IMR-90 (cell line): ENCODE measurements around the gene SIAH2. TPM values are rescaled to one million over a fixed set of nuclear protein-coding genes. Genes with fewer than 3 reads are reported as not detected.

ENCODE experiments used
- ATAC-seq: fragments of 200-7000 bp; cut with Tn5 transposase; 2 replicates; pipeline ENCODE4 v1.9.1; 2020; ENCODE audit warnings: low read depth, mild to moderate bottlenecking, moderate library complexity
- BruUV-seq: library from RNA; stranded (reverse); fragments of 400-500 nt; replicated peaks from 2 replicates; lab custom pipeline; 2021; lab: Mats Ljungman, UMichigan
- CTCF ChIA-PET: fragments of 300-600 bp; formaldehyde crosslinking; extraction: SDS; loops from one replicate; lab custom pipeline; 2021; ENCODE audit warnings: antibody characterized with exemption; lab: Yijun Ruan, JAX
- POLR2A ChIA-PET: fragments of 300-600 bp; sonication (Branson Sonifier 250); formaldehyde crosslinking; loops from one replicate; lab custom pipeline; 2022; ENCODE audit warnings: antibody characterized with exemption; ENCODE audit not compliant: unreplicated experiment; lab: Charles Lee
- DNase-seq: peaks from one replicate; pipeline ENCODE4 v3.0.0; 2013
- H2AFZ ChIP-seq: replicated peaks from 2 replicates; pipeline ENCODE3; 2013; ENCODE audit warnings: low read length, mild to moderate bottlenecking; ENCODE audit not compliant: poor library complexity
- H2AK5ac ChIP-seq: 2 replicates; pipeline ENCODE4 v1.6.1; 2013; ENCODE audit warnings: low read depth, low read length, inconsistent platforms
- H2AK9ac ChIP-seq: replicated peaks from 2 replicates; pipeline ENCODE3; 2013; ENCODE audit warnings: mild to moderate bottlenecking, low read depth, low read length, moderate library complexity; ENCODE audit not compliant: poor library complexity
- H2BK120ac ChIP-seq: 2 replicates; pipeline ENCODE4 v1.6.1; 2013; ENCODE audit warnings: low read depth, low read length, inconsistent platforms
- H2BK15ac ChIP-seq: 3 replicates; pipeline ENCODE4 v1.6.1; 2013; ENCODE audit warnings: low read depth, low read length, inconsistent platforms
- H2BK20ac ChIP-seq: 2 replicates; pipeline ENCODE4 v1.6.1; 2013; ENCODE audit warnings: low read depth, mild to moderate bottlenecking, inconsistent platforms, low read length, moderate library complexity
- H2BK5ac ChIP-seq: 2 replicates; pipeline ENCODE4 v1.6.1; 2013; ENCODE audit warnings: mild to moderate bottlenecking, low read depth, low read length, inconsistent platforms; ENCODE audit not compliant: poor library complexity, severe bottlenecking
- H3K14ac ChIP-seq: replicated peaks from 2 replicates; pipeline ENCODE4 v1.6.1; 2013; ENCODE audit warnings: low read depth, low read length, inconsistent platforms
- H3K18ac ChIP-seq: 2 replicates; pipeline ENCODE4 v1.6.1; 2013; ENCODE audit warnings: low read depth, low read length, control low read depth
- H3K23ac ChIP-seq: 2 replicates; pipeline ENCODE4 v1.6.1; 2013; ENCODE audit warnings: low read depth, low read length, inconsistent platforms
- H3K27ac ChIP-seq: 2 replicates; pipeline ENCODE4 v1.5.1; 2013; ENCODE audit warnings: mild to moderate bottlenecking, control low read depth, low read length; ENCODE audit not compliant: insufficient read depth
- H3K27me3 ChIP-seq: 2 replicates; pipeline ENCODE4 v1.6.1; 2013; ENCODE audit warnings: low read length; ENCODE audit not compliant: control insufficient read depth, insufficient read depth
- H3K36me3 ChIP-seq: 2 replicates; pipeline ENCODE4 v1.6.1; 2013; ENCODE audit warnings: low read length, mixed read lengths; ENCODE audit not compliant: control insufficient read depth, insufficient read depth
- H3K4ac ChIP-seq: 2 replicates; pipeline ENCODE4 v1.6.1; 2013; ENCODE audit warnings: low read depth, low read length, inconsistent platforms
- H3K4me1 ChIP-seq: 2 replicates; pipeline ENCODE4 v1.6.1; 2013; ENCODE audit warnings: low read length, mixed read lengths; ENCODE audit not compliant: control insufficient read depth, insufficient read depth
- H3K4me2 ChIP-seq: 2 replicates; pipeline ENCODE4 v1.6.1; 2013; ENCODE audit warnings: low read depth, mild to moderate bottlenecking, control low read depth, low read length, moderate library complexity
- H3K4me3 ChIP-seq: 2 replicates; pipeline ENCODE4 v1.5.1; 2013; ENCODE audit warnings: low read depth, mild to moderate bottlenecking, control low read depth, low read length, moderate library complexity; ENCODE audit not compliant: insufficient read depth
- H3K56ac ChIP-seq: 2 replicates; pipeline ENCODE4 v1.6.1; 2013; ENCODE audit warnings: low read length, inconsistent platforms; ENCODE audit not compliant: insufficient read depth; ENCODE audit errors: extremely low read depth
- H3K79me1 ChIP-seq, 2 experiments: 2 replicates each; pipeline ENCODE4 v1.6.1; 2013; ENCODE audit warnings: low read length in 2 of 2, inconsistent platforms in 1 of 2, low read depth in 1 of 2
- H3K9ac ChIP-seq: 2 replicates; pipeline ENCODE4 v1.6.1; 2013; ENCODE audit warnings: low read depth, low read length, control low read depth
- H3K9me1 ChIP-seq: 2 replicates; pipeline ENCODE4 v1.6.1; 2013; ENCODE audit warnings: low read length, inconsistent platforms; ENCODE audit not compliant: insufficient read depth
- H3K9me3 ChIP-seq: 2 replicates; pipeline ENCODE4 v1.6.1; 2013; ENCODE audit warnings: low read length; ENCODE audit not compliant: control insufficient read depth, insufficient read depth
- H4K20me1 ChIP-seq: 2 replicates; pipeline ENCODE4 v1.6.1; 2013; ENCODE audit warnings: low read length, inconsistent platforms; ENCODE audit not compliant: insufficient read depth
- H4K5ac ChIP-seq: 2 replicates; pipeline ENCODE4 v1.6.1; 2013; ENCODE audit warnings: mild to moderate bottlenecking, low read depth, low read length, control low read depth
- H4K8ac ChIP-seq, 2 experiments: 2 replicates each; pipeline ENCODE4 v1.6.1; 2013; ENCODE audit warnings: low read depth in 2 of 2, low read length in 2 of 2, control low read depth in 1 of 2, inconsistent platforms in 1 of 2
- H4K91ac ChIP-seq: 2 replicates; pipeline ENCODE4 v1.6.1; 2013; ENCODE audit warnings: low read depth, low read length, inconsistent platforms; ENCODE audit not compliant: insufficient read depth
- BHLHE40 ChIP-seq: fragments of 150-350 bp; IDR thresholded peaks from 2 replicates; pipeline ENCODE4 v1.6.1; 2016; ENCODE audit warnings: mild to moderate bottlenecking, low read depth, low read length
- CEBPB ChIP-seq: IDR thresholded peaks from 2 replicates; pipeline ENCODE4 v1.6.1; 2012; ENCODE audit warnings: low read depth, low read length, improper control_type of control experiment
- CHD1 ChIP-seq: IDR thresholded peaks from 2 replicates; pipeline ENCODE4 v1.6.1; 2012; ENCODE audit warnings: low read depth, low read length, improper control_type of control experiment
- CTCF ChIP-seq: conservative IDR thresholded peaks from 2 replicates; pipeline ENCODE4 v1.5.1; 2012; ENCODE audit warnings: mild to moderate bottlenecking, low read depth, low read length, improper control_type of control experiment
- ELK1 ChIP-seq: fragments of 150-350 bp; IDR thresholded peaks from 2 replicates; pipeline ENCODE4 v1.6.1; 2016; ENCODE audit warnings: low read depth, mild to moderate bottlenecking, low read length, moderate library complexity, borderline replicate concordance
- FOS ChIP-seq: fragments of 150-350 bp; IDR thresholded peaks from 2 replicates; pipeline ENCODE4 v1.6.1; 2016; ENCODE audit warnings: low read depth, low read length
- MAFK ChIP-seq: IDR thresholded peaks from 2 replicates; pipeline ENCODE4 v1.6.1; 2012; ENCODE audit warnings: low read depth, low read length, improper control_type of control experiment
- MAZ ChIP-seq: IDR thresholded peaks from 2 replicates; pipeline ENCODE4 v1.6.1; 2012; ENCODE audit warnings: low read depth, mild to moderate bottlenecking, low read length, improper control_type of control experiment, moderate library complexity, borderline replicate concordance
- MXI1 ChIP-seq: IDR thresholded peaks from 2 replicates; pipeline ENCODE4 v1.6.1; 2012; ENCODE audit warnings: low read depth, mild to moderate bottlenecking, low read length, moderate library complexity, borderline replicate concordance
- NFE2L2 ChIP-seq: fragments of 150-350 bp; IDR thresholded peaks from 2 replicates; pipeline ENCODE4 v1.6.1; 2016; ENCODE audit warnings: low read depth, mild to moderate bottlenecking, low read length
- POLR2A ChIP-seq: IDR thresholded peaks from 2 replicates; pipeline ENCODE4 v1.6.1; 2012; ENCODE audit warnings: mild to moderate bottlenecking, low read depth, low read length
- RAD21 ChIP-seq: IDR thresholded peaks from 2 replicates; pipeline ENCODE4 v1.6.1; 2012; ENCODE audit warnings: low read length, improper control_type of control experiment
- RCOR1 ChIP-seq: IDR thresholded peaks from 2 replicates; pipeline ENCODE4 v1.6.1; 2012; ENCODE audit warnings: mild to moderate bottlenecking, low read length, improper control_type of control experiment; ENCODE audit not compliant: insufficient replicate concordance
- RFX5 ChIP-seq: IDR thresholded peaks from 2 replicates; pipeline ENCODE4 v1.8.0; 2012; ENCODE audit warnings: low read depth, mild to moderate bottlenecking, low read length, moderate library complexity
- SMC3 ChIP-seq: fragments of 150-350 bp; IDR thresholded peaks from 2 replicates; pipeline ENCODE4 v1.6.1; 2016; ENCODE audit warnings: low read depth, mild to moderate bottlenecking, antibody characterized with exemption, low read length, moderate library complexity
- WGBS, 2 experiments: methylation state at CpG; one replicate each; pipeline versions ENCODE4 v1.1.5 to v1.1.7; 2013; ENCODE audit warnings: missing lambda C conversion rate in 2 of 2; ENCODE audit not compliant: insufficient read length in 1 of 2; ENCODE audit errors: extremely low coverage in 2 of 2; 5-methylcytosine and 5-hydroxymethylcytosine counted together
- dilution Hi-C: fragments of 300-500 bp; cut with HindIII; formaldehyde crosslinking; loops from one replicate; pipeline ENCODE4 v1.14.3; 2018; ENCODE audit warnings: low sequenced_read_pairs; ENCODE audit not compliant: unreplicated experiment
- in situ Hi-C: fragments of 300-500 bp; cut with MboI; formaldehyde crosslinking; loops from 3 replicates; pipeline ENCODE4 v1.14.3; 2019; ENCODE audit warnings: low sequenced_read_pairs, inconsistent platforms, mixed read lengths
- intact Hi-C: fragments of 100-400 bp; cut with micrococcal nuclease; formaldehyde crosslinking; loops from 2 replicates; pipeline ENCODE4 v1.10.0; 2022
- polyA plus RNA-seq, 3 experiments: library from polyadenylated mRNA; depleted of rRNA; stranded (reverse); fragments of >200 nt; gene quantifications; 2 replicates each; pipeline ENCODE4 v1.2.3, GENCODE V29; 2012; ENCODE audit warnings: low replicate concordance in 1 of 3
- total RNA-seq: library from RNA; depleted of rRNA; stranded (reverse); fragments of >200 nt; gene quantifications from 2 replicates; pipeline ENCODE4 v1.2.3, GENCODE V29; 2012
- TF ChIP-seq, protein P1 (sequence below): fragments of 150-350 bp; IDR thresholded peaks from 2 replicates; pipeline ENCODE4 v1.6.1; 2017; ENCODE audit warnings: mild to moderate bottlenecking, antibody characterized with exemption, low read length, low read depth

Gene SIAH2
- total and polyA plus RNA-seq, 2 of the 4 experiments (the other 2 are of a cell fraction), result 24.7 to 61.8 TPM

DNA sequence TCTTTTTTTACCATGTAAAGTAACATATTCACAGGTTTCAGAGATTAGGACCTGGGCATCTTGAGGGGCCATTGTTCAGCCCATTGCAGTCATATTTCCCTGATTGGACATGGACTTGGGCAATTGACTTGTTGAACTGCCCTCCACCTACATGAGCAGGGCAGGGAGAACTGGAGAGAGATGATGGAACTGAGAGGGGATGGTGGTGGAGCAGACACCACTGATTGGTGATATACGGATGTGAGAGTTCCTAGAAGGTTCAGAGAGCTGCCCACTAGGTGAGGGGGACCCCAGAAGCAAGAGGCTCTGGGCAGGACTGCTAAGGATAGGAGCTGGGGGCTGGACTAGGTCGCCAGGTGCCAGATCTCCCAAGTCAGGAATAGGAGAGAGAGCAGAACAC is 37.8 kb upstream of the SIAH2 start:
- H4K8ac ChIP-seq, result no peak overlapping the region
- no peak overlapping the region for H3K4me3 ChIP-seq
- H4K91ac ChIP-seq, result no peak overlapping the region
- no peaks in the 10 kb centered on the region for H3K9me3 ChIP-seq
- H3K18ac ChIP-seq, result no peak overlapping the region
- intact Hi-C loops (no loop called here), in situ Hi-C loops (no loop called here), dilution Hi-C loops (no loop called here)
- no peak overlapping the region for H3K23ac ChIP-seq
- no peak overlapping the region for H2AFZ ChIP-seq
- no peak overlapping the region for H4K5ac ChIP-seq
- TF ChIP-seq CHD1, result no peak
- TF ChIP-seq MAZ, result no peak
- no peak for TF ChIP-seq MAFK
- no peak for TF ChIP-seq RAD21
- TF ChIP-seq MXI1, result no peak
- TF ChIP-seq NFE2L2, result no peak
- no peak for TF ChIP-seq RCOR1
- TF ChIP-seq BHLHE40, result no peak
- TF ChIP-seq FOS, result no peak
- no peak for TF ChIP-seq ELK1
- TF ChIP-seq CTCF, result no peak
- no peak for TF ChIP-seq RFX5
- no peak for TF ChIP-seq SMC3
- TF ChIP-seq, protein P1, sequence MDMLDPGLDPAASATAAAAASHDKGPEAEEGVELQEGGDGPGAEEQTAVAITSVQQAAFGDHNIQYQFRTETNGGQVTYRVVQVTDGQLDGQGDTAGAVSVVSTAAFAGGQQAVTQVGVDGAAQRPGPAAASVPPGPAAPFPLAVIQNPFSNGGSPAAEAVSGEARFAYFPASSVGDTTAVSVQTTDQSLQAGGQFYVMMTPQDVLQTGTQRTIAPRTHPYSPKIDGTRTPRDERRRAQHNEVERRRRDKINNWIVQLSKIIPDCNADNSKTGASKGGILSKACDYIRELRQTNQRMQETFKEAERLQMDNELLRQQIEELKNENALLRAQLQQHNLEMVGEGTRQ, result no peak
- TF ChIP-seq POLR2A, result no peak
- TF ChIP-seq CEBPB, result no peak
- no peak overlapping the region for H2AK5ac ChIP-seq
- H4K20me1 ChIP-seq, result no peaks in the 10 kb centered on the region
- DNase-seq (no peak), ATAC-seq (no peak)
- H3K4me1 ChIP-seq, result no peaks in the 10 kb centered on the region
- H2AK9ac ChIP-seq, result no peak overlapping the region
- no peak overlapping the region for H2BK120ac ChIP-seq
- H3K4ac ChIP-seq, result no peak overlapping the region
- H2BK20ac ChIP-seq, result no peak overlapping the region
- H3K14ac ChIP-seq, result no peak overlapping the region
- H2BK5ac ChIP-seq, result no peak overlapping the region
- H3K9me1 ChIP-seq, result no peaks in the 10 kb centered on the region
- H3K36me3 ChIP-seq, result no peaks in the 10 kb centered on the region
- H2BK15ac ChIP-seq, result no peak overlapping the region
- no peaks in the 10 kb centered on the region for H3K79me1 ChIP-seq
- no peak overlapping the region for H3K56ac ChIP-seq
- H3K27ac ChIP-seq, result no peak overlapping the region
- H3K27me3 ChIP-seq, result peaks cover 26% of the 10 kb centered on the region
- 40% methylated on average over 1 of the region's 2 CpGs; no CpG with 5 or more reads in 1 of the 2 experiments for WGBS, 2 experiments
- H3K9ac ChIP-seq, result no peak overlapping the region
- POLR2A ChIA-PET, result no interaction called here
- CTCF ChIA-PET, result no interaction called here
- no TSS peak for BruUV-seq
- no peak overlapping the region for H3K4me2 ChIP-seq
